ENCODE measurements around the gene RCC2.
"Not testable (repeated sequence)": the region's sequence is repeated elsewhere in the genome, so short reads cannot be mapped to it uniquely, and the experiment has no call there.

RCC2 gene

GRCh38 chr1:17465228-17465627, 25.8 kb upstream of the RCC2 start:
- Histone ChIP-seq H2AFZ (ENCODE audit: low read depth, low read length) (no peak overlapping the region), H3K9me3 (ENCODE audit: low read length) (no peaks in the 10 kb centered on the region), H3K27me3 (ENCODE audit: insufficient read depth, low read length) (no peaks in the 10 kb centered on the region), H3K4me1 (ENCODE audit: insufficient read depth, low read length) (peaks cover 3% of the 10 kb centered on the region), H3K4me3 (ENCODE audit: low read length) (no peak overlapping the region), H3K36me3 (ENCODE audit: insufficient read depth, low read length) (no peaks in the 10 kb centered on the region)

GRCh38 chr1:17463991-17464390, 24.5 kb upstream of the RCC2 start:
- Histone ChIP-seq H3K27me3 (ENCODE audit: insufficient read depth, low read length) (no peaks in the 10 kb centered on the region), H3K4me3 (ENCODE audit: low read length) (no peak overlapping the region), H3K36me3 (ENCODE audit: insufficient read depth, low read length) (no peaks in the 10 kb centered on the region), H3K4me1 (ENCODE audit: insufficient read depth, low read length) (no peaks in the 10 kb centered on the region), H3K9me3 (ENCODE audit: low read length) (no peaks in the 10 kb centered on the region), H2AFZ (ENCODE audit: low read depth, low read length) (no peak overlapping the region)

- Histone ChIP-seq H3K4me1 (ENCODE audit: insufficient read depth, low read length) (no peaks in the 10 kb centered on the region), H2AFZ (ENCODE audit: low read depth, low read length) (no peak overlapping the region), H3K4me3 (ENCODE audit: low read length) (no peak overlapping the region), H3K27me3 (ENCODE audit: insufficient read depth, low read length) (no peaks in the 10 kb centered on the region), H3K36me3 (ENCODE audit: insufficient read depth, low read length) (no peaks in the 10 kb centered on the region), H3K9me3 (ENCODE audit: low read length) (no peaks in the 10 kb centered on the region)
Observed at GRCh38 chr1:17462669-17463068, 23.2 kb upstream of the RCC2 start.

- Histone ChIP-seq H3K36me3 (ENCODE audit: insufficient read depth, low read length) (no peaks in the 10 kb centered on the region), H3K4me3 (ENCODE audit: low read length) (no peak overlapping the region), H3K27me3 (ENCODE audit: insufficient read depth, low read length) (no peaks in the 10 kb centered on the region), H3K4me1 (ENCODE audit: insufficient read depth, low read length) (no peaks in the 10 kb centered on the region), H3K9me3 (ENCODE audit: low read length) (no peaks in the 10 kb centered on the region), H2AFZ (ENCODE audit: low read depth, low read length) (no peak overlapping the region)
Observed at GRCh38 chr1:17460219-17460618, 20.7 kb upstream of the RCC2 start.

GRCh38 chr1:17458794-17459193, 19.3 kb upstream of the RCC2 start:
- no peaks in the 10 kb centered on the region for H3K4me1 ChIP-seq (ENCODE audit: insufficient read depth, low read length)
- H2AFZ ChIP-seq (ENCODE audit: low read depth, low read length) = no peak overlapping the region
- no peaks in the 10 kb centered on the region for H3K36me3 ChIP-seq (ENCODE audit: insufficient read depth, low read length)
- H3K4me3 ChIP-seq (ENCODE audit: low read length) = no peak overlapping the region
- no peaks in the 10 kb centered on the region for H3K9me3 ChIP-seq (ENCODE audit: low read length)
- no peaks in the 10 kb centered on the region for H3K27me3 ChIP-seq (ENCODE audit: insufficient read depth, low read length)

- no peaks in the 10 kb centered on the region for H3K4me1 ChIP-seq (ENCODE audit: insufficient read depth, low read length)
- H3K9me3 ChIP-seq (ENCODE audit: low read length) = no peaks in the 10 kb centered on the region
- no peak overlapping the region for H3K4me3 ChIP-seq (ENCODE audit: low read length)
- no peaks in the 10 kb centered on the region for H3K36me3 ChIP-seq (ENCODE audit: insufficient read depth, low read length)
- no peaks in the 10 kb centered on the region for H3K27me3 ChIP-seq (ENCODE audit: insufficient read depth, low read length)
- no peak overlapping the region for H2AFZ ChIP-seq (ENCODE audit: low read depth, low read length)
Observed at GRCh38 chr1:17452686-17453085, 13.2 kb upstream of the RCC2 start.

GRCh38 chr1:17452203-17452602, 12.7 kb upstream of the RCC2 start:
- H2AFZ ChIP-seq (ENCODE audit: low read depth, low read length); H3K27me3 ChIP-seq (ENCODE audit: insufficient read depth, low read length); H3K9me3 ChIP-seq (ENCODE audit: low read length); H3K36me3 ChIP-seq (ENCODE audit: insufficient read depth, low read length); H3K4me1 ChIP-seq (ENCODE audit: insufficient read depth, low read length); H3K4me3 ChIP-seq (ENCODE audit: low read length): not testable (repeated sequence)

GRCh38 chr1:17451731-17452130, 12.3 kb upstream of the RCC2 start:
- Histone ChIP-seq H3K36me3 (ENCODE audit: insufficient read depth, low read length) (no peaks in the 10 kb centered on the region), H3K4me1 (ENCODE audit: insufficient read depth, low read length) (no peaks in the 10 kb centered on the region), H3K9me3 (ENCODE audit: low read length) (no peaks in the 10 kb centered on the region), H3K27me3 (ENCODE audit: insufficient read depth, low read length) (no peaks in the 10 kb centered on the region), H3K4me3 (ENCODE audit: low read length) (no peak overlapping the region), H2AFZ (ENCODE audit: low read depth, low read length) (no peak overlapping the region)

- Histone ChIP-seq H3K4me1 (ENCODE audit: insufficient read depth, low read length) (no peaks in the 10 kb centered on the region), H3K27me3 (ENCODE audit: insufficient read depth, low read length) (no peaks in the 10 kb centered on the region), H3K36me3 (ENCODE audit: insufficient read depth, low read length) (no peaks in the 10 kb centered on the region), H3K9me3 (ENCODE audit: low read length) (no peaks in the 10 kb centered on the region), H3K4me3 (ENCODE audit: low read length) (no peak overlapping the region), H2AFZ (ENCODE audit: low read depth, low read length) (no peak overlapping the region)
Observed at GRCh38 chr1:17447501-17447992, 8.1 kb upstream of the RCC2 start.

- no peaks in the 10 kb centered on the region for H3K9me3 ChIP-seq (ENCODE audit: low read length)
- H3K4me1 ChIP-seq (ENCODE audit: insufficient read depth, low read length) = peaks cover 11% of the 10 kb centered on the region
- H3K27me3 ChIP-seq (ENCODE audit: insufficient read depth, low read length) = peaks cover 10% of the 10 kb centered on the region
- H2AFZ ChIP-seq (ENCODE audit: low read depth, low read length) = no peak overlapping the region
- H3K4me3 ChIP-seq (ENCODE audit: low read length) = no peak overlapping the region
- H3K36me3 ChIP-seq (ENCODE audit: insufficient read depth, low read length) = no peaks in the 10 kb centered on the region
Observed at GRCh38 chr1:17442841-17443240, 3.4 kb upstream of the RCC2 start.

- no peaks in the 10 kb centered on the region for H3K9me3 ChIP-seq (ENCODE audit: low read length)
- H3K4me1 ChIP-seq (ENCODE audit: insufficient read depth, low read length) = peaks cover 15% of the 10 kb centered on the region
- H3K27me3 ChIP-seq (ENCODE audit: insufficient read depth, low read length) = peaks cover 10% of the 10 kb centered on the region
- no peak overlapping the region for H3K4me3 ChIP-seq (ENCODE audit: low read length)
- H2AFZ ChIP-seq (ENCODE audit: low read depth, low read length) = no peak overlapping the region
- no peaks in the 10 kb centered on the region for H3K36me3 ChIP-seq (ENCODE audit: insufficient read depth, low read length)
Observed at GRCh38 chr1:17441993-17442357, 2.5 kb upstream of the RCC2 start.

GRCh38 chr1:17441265-17441992, 2.0 kb upstream of the RCC2 start:
- peaks cover 10% of the 10 kb centered on the region for H3K27me3 ChIP-seq (ENCODE audit: insufficient read depth, low read length)
- H3K4me3 ChIP-seq (ENCODE audit: low read length) = no peak overlapping the region
- no peak overlapping the region for H2AFZ ChIP-seq (ENCODE audit: low read depth, low read length)

GRCh38 chr1:17440827-17441168, 1.3 kb upstream of the RCC2 start:
- no peak overlapping the region for H2AFZ ChIP-seq (ENCODE audit: low read depth, low read length)
- peaks cover 10% of the 10 kb centered on the region for H3K27me3 ChIP-seq (ENCODE audit: insufficient read depth, low read length)
- H3K4me3 ChIP-seq (ENCODE audit: low read length) = no peak overlapping the region
- peaks cover 2% of the 10 kb centered on the region for H3K36me3 ChIP-seq (ENCODE audit: insufficient read depth, low read length)
- peaks cover 26% of the 10 kb centered on the region for H3K4me1 ChIP-seq (ENCODE audit: insufficient read depth, low read length)
- H3K9me3 ChIP-seq (ENCODE audit: low read length) = no peaks in the 10 kb centered on the region

More at GRCh38 chr1:17441265-17441992, 2.0 kb upstream of the RCC2 start:
- peaks cover 20% of the 10 kb centered on the region for H3K4me1 ChIP-seq (ENCODE audit: insufficient read depth, low read length)
- no peaks in the 10 kb centered on the region for H3K9me3 ChIP-seq (ENCODE audit: low read length)
- no peaks in the 10 kb centered on the region for H3K36me3 ChIP-seq (ENCODE audit: insufficient read depth, low read length)
